NCI-H1105 (cell line): ENCODE data around the gene TYK2.
"Not testable (repeated sequence)": the region's sequence is repeated elsewhere in the genome, so short reads cannot be mapped to it uniquely, and the experiment has no call there.

Source experiments
- DNase-seq: peaks from one replicate; lab custom pipeline; 2025; lab: John Stamatoyannopoulos, UW

Gene TYK2

DNA sequence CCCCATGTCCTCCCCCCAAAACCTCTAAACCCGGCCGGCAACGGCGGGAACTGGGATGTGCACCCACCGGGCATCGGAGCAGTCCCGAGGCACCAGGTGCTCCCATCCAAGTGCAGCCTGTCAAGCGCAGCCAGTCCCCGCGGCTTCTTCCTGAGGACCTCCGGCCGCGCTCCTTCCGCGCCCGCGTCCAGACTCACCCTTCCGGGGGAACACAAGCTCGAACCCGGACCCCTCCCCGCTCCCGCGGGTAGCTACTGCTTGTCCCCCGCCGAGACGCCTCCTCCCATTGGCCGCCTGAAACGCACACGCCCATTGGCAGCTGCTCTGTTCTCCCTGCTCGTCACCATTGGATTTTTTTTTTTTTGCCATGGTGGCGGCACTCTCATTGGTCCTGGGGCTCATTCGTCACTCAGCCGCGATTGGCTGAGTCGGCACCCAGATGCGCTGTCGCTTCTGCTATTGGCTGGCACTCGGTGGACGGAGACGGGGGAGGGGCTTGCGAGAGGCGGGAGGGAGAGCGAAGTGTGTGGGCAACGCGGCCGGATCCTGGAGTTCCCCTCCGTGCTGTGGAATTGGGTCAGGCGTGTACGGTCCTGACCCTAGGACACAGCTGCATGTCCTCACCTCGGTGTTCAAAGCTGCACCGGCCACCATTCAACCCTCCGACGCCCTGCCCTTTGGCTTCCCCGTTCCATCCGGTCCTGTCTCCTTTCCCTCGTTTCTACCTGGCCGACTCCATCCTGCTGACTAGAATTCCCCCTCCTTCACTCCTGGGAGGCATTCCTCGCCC is at the start of gene TYK2:
Gene TYK2 (minus strand): TSS at position 260 of the 790 bp plus-strand sequence. CDS start 2,166 bp downstream, outside the sequence.
- DNase-seq, result peak; percentile 98

- no peak for DNase-seq
Measured at GRCh38 chr19:10428996-10429381, 48.6 kb upstream of the TYK2 start.

GRCh38 chr19:10427169-10427568 is 46.8 kb upstream of the TYK2 start:
- no peak for DNase-seq

DNA sequence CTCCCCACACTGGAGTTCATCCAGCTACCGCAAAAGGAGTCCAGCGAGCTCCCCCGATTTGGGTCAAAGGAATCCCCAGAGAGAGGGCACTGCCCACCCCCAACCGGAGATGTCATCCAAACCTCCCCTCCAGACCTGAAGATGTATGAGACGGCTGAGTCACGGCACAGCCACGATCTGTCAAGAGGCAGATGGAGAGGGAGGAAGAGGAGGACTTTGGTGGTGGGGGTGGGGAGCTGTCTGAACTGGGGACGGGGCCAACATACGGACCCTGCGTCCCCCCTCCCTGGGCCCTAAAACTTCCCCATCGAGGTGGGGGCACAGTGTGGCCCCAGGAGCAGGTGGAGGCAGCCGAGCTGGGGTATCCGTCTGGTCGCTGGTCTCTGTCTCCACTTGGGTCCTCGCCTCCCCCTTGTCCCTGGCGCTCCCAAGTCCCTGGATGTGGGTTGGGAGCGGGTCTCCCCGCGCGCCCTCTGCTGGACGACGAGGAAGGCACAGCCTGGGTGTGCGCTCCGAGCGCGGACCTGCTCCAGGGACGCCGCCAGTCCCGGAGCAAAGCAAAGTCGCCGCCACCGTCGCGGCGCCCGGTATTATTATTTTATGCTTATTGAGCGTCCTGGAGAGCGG is 43.8 kb upstream of the TYK2 start:
- DNase-seq, result peak; percentile 54

DNA sequence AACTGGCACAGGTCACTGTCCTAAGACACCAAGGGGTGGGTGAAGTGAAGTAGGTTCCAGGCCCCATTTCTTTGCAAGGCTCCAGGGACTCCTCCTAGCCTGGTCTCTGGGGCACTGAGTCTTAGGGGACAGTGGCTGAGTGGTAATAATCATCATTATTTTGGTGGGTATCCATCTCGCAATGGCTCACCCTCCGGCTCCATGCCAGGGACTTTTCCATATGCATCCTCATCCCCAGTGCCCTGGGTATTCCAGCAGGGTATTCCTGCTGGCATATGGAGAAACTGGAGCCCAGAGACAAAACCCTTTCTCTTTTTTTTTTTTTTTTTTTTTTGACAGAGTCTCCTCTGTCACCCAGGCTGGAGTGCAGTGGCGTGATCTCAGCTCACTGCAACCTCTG is 42.5 kb upstream of the TYK2 start:
- no peak for DNase-seq

DNA sequence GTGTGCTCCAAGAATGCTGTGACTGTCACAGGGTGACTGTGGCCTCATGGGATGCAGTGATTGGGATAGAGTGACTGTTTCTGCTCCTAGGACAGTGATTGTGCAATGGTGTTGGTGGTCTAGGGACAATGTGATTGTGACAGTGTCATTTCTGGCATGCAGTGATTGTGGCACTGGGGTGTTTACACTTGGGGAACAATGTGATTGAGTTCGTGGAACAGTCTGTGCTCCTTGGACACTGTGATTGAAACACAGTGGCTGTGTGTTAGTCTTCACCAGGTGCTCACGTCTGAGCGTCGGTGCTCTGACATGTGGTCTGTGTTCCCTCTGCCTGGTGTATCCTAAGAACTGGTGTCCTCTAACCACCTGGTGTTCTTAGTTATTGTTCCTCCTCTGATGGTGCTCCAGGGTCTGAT is 41.7 kb upstream of the TYK2 start:
- DNase-seq, result no peak

DNA sequence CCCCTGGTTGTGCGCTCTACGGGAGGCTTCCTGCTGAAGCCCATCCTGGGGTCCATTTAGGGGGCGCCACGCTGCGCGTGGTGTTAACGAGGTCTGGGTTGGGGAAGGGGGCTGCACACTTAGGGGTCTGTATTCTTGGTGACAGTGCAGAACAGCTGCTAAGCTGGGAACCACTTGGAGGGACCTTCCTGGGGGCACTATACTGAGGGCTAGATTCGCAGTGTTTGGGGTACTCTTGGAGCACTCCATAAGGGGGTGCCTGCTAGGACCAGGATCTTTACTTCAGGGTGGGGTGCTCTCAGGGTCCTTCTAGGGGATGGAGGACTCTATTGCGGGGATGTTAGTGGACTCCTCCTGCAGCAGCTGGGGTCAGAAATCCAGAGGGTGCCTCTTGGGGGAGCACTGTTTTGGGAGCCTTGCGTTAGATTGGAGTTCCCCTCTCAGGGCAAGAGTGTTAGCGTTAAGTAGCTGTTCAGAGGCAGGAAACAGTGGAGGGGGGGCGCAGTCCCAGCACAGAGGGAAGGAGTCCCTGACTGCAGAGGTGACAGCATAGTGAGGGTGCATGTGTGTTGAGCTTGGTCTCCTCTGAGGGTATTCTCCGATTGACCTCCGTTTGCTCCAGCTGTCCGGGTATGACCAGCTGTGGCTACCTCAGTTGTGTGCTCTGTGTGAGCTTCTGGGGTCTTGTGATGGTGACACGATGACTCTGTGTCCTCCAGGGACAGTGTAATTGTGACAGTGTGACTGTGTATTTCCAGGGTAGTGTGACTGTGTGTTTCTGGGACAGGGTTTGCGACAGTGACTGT is 41.1 kb upstream of the TYK2 start:
- DNase-seq, result no peak

DNA sequence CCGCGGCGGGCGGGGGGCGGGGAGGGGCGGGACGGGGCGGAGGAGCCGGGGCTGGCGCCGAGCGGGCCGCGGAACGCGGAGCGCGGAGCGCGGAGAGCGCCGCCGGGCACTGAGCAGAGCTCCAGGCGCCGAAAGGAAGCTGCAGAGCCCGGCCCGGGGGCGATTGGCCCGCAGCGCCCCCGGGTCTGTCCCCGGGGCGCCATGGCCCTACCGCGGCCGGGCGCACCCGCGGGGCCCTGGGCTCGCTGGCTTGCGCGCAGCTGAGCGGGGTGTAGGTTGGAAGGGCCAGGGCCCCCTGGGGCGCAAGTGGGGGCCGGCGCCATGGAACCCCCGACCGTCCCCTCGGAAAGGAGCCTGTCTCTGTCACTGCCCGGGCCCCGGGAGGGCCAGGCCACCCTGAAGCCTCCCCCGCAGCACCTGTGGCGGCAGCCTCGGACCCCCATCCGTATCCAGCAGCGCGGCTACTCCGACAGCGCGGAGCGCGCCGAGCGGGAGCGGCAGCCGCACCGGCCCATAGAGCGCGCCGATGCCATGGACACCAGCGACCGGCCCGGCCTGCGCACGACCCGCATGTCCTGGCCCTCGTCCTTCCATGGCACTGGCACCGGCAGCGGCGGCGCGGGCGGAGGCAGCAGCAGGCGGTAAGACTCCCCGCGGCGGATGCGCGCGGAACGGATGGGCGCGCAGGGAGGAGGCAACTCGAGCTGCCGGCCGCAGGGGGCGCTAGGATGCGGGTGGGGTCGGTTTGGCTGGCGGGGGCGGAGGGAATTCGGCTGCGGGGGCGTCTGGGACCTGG is 40.3 kb upstream of the TYK2 start, which contains the start of gene PDE4A:
Gene PDE4A (plus strand): TSS at position 95 of the 796 bp plus-strand sequence. CDS start 227 bp downstream, at position 322.
- no peak for DNase-seq

GRCh38 chr19:10419646-10420443 is 39.5 kb upstream of the TYK2 start:
- no peak for DNase-seq

DNA sequence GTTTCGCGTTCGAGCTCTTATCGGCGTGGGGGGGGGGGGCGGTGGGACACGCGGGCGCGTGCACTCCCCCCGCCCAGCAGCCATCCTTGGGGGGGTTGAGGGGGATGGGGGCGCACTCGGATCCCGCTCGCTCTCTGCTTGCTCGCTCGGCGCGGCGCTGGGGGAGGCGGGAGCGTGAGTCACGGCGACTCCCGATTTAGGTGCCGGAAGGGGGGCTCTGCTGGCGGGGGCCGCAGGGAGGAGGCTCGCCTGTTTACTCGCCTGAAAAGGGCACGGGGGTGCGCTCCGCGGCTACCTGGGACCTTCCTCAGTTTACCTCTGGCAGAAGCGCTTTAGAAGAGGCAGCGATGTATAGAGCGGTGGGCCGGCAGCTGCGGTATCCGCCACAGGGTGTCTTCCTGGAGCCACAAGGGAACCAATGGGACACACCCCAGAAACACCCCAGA is 38.9 kb upstream of the TYK2 start:
- DNase-seq, result no peak

GRCh38 chr19:10418485-10419199 is 38.3 kb upstream of the TYK2 start:
- DNase-seq, result no peak

DNA sequence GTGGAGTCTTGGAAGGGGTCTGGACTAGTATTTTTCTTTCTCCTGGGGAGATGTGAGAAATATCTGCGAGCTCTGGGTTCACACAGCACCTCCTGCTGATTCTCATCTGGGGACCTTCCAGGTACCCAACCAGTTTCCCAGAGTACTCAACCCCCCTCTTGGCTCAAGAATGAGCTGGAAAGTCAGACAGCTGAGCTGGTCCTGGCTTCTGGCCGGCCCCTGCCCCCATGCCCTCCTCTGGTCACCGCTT is 37.8 kb upstream of the TYK2 start:
- DNase-seq, result no peak

DNA sequence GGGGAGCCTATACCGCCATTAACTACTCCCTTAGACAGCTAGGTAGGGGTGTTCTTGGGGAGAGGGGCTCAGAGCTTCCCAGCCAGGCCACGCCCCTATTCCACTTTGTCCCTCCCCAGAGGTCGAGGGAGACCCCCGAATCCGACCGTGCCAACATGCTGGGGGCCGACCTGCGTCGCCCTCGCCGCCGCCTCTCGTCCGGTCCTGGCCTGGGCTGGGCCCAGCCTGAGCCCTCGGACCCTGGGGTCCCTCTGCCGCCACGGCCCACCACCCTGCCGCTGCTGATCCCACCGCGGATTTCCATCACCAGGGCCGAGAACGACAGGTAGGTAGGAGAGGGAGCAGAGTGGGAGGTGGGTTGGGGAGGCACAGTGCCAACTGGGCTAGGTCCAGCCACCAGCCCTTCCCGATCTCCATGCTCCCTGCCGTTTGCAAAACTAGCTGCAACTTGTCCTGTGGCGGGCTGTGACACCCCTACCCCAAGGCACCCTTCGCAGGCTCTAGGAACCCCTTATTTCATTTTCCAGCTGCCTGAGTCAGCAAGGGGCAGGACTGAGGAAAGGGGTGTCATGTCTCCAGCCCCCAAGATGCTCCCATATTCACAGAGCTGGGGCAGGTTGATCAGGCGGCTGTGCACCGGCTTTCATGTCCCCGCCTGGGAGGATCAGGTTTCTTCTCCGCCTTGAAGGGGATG is 37.3 kb upstream of the TYK2 start:
- no peak for DNase-seq

DNA sequence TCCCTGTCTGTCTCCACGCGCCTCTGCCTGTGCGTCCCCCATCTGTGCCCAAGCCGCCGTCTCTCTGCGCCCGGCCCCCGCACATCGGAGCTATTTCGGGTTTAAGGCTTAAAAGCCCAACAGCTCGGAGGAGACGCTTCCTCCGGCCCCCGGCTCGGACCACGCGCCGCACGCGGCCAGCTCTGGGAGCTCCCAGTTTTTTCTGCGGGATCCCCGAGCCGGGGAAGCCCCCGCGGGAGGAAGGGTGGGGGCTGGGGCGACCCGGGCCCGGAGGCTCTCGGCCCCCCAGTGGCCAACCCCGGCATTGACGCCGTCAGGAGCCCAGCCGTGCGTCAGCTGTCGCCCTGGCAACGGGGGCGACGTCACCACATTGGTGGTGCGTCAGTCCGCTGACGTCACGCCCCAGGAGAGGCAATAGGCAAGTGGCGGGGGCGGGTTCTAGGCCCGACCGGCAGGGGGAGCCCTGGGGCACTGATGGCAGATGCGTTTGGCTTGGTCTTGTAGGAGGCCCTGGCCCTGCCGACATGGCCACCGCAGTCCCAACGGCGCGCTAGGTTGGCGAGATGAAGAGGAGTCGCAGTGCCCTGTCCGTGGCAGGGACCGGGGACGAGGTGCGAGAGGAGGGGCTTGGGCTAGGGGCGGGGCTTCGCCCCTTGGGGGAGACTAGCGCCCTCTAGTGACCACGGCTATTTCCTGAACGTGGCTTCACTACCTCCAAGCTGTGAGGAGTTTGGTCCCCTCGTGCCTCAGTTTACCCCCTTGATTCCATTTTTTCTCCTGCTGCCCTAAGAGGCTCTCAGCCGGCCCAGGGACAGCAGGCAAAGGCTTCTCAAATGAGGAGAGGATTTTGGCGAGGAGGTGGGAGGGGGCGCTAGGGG is 36.2 kb upstream of the TYK2 start:
- DNase-seq, result peak; percentile 50

DNA sequence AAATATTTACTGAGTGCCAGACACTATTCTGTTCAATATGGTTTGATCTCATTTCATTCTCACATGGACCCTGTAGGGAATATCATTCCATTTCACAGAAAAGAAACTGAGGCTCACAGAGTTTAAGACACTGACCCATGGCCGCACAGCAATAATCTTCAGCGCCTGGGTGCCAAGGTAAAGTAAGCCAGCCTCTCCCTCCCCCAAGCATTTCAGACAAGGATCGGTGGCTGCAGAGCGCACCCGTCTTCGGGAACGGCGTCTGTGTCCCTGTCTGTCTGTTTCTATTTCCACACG is 35.7 kb upstream of the TYK2 start:
- DNase-seq, result no peak

- DNase-seq, result no peak
Measured at GRCh38 chr19:10412257-10412977, 32.0 kb upstream of the TYK2 start.

GRCh38 chr19:10411224-10411623 is 30.9 kb upstream of the TYK2 start:
- not testable (repeated sequence) for DNase-seq

DNA sequence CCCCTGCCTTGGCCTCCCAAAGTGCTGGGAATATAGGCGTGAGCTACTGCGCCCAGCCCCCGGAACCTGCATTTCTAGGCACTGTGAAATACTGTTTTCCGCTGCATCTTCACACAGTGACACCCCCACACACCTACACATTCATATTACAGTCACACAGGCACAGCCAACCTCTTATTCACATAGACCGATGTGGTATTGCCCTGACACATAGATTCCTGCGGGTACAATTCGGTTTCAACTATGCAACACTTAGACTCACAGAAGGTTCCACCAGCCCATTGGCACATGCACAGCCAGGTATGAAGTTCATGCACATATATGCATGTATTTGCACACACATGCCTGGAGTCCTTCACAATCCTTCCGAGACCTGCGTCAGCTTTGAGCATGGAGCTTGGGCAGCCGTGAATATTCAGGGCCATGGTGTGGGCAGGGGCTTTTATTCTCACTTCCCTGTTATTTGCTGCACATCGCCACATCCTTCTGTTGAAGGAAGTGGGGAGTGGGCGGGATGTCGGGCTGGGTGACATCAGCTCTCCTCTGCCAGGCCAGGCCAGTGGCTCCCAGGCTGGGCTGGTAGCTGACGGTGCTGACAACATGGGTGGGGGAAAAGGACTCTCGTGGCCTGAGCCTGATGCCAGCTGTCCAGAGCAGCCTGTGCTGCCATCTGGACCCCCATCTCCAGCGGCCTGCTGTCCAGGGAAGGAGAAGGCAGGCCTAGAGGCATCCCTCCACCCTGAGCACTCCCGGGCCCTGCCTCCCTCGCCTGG is 28.3 kb upstream of the TYK2 start:
- DNase-seq, result no peak
